Sigmoid colon (tissue), 3 donors: Measurements from ENCODE around the gene STAT1.

Experiments
- CTCF ChIP-seq, 4 experiments: fragments of 450-650 bp in 3 of 4; fragments of 200-600 bp in 1 of 4; IDR thresholded peaks; one replicate each; pipeline ENCODE4 v1.5.1; 2016 to 2019; ENCODE audit warnings: antibody characterized with exemption in 4 of 4, mild to moderate bottlenecking in 3 of 4, moderate library complexity in 2 of 4
- POLR2A ChIP-seq, 2 donors: fragments of 450-650 bp; IDR thresholded peaks; one replicate each; pipeline ENCODE4 v1.6.1; 2016; ENCODE audit warnings: antibody characterized with exemption in 2 of 2, mild to moderate bottlenecking in 2 of 2, moderate library complexity in 2 of 2

GRCh38 chr2:191025135-191025534 is 11.2 kb upstream of the STAT1 start:
- TF ChIP-seq POLR2A (IDR thresholded peaks at IDR 0.05) (no peak), CTCF (IDR thresholded peaks at IDR 0.05) (no peak)
